Ishikawa (cell line): Measurements from ENCODE around the gene SPECC1.

Experiments used
- TAF1 ChIP-seq: IDR thresholded peaks from 2 replicates; pipeline ENCODE4 v1.6.1; 2012; ENCODE audit warnings: low read depth, mild to moderate bottlenecking
- YY1 ChIP-seq: IDR thresholded peaks from 2 replicates; pipeline ENCODE4 v1.6.1; 2012; ENCODE audit warnings: low read depth

DNA sequence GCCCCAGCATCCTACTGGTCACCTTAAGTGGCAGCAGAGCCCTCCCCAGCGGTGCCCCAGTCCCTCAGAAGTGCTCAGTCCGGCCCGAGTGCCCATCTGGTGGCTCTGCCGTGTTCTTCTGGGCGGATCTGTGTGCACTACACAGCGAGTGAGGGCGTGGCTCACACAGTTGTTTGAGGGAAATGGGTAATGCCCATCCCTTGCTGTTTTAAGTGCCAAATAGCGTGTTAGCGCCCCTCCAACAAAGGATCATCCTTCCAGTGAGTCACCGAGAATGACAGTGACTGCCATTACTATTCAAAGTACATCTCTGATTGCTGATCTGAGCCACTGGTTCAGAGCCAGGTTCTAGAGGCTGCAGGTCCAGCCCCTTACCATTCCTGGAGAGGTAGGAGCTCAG, 306.2 kb downstream of the SPECC1 start:
- no peak for TF ChIP-seq YY1
- TF ChIP-seq TAF1: no peak
